GM15510 (cell line): Measurements from ENCODE around the gene ZNF576.

Source experiments
- POLR2A ChIP-seq: IDR thresholded peaks from 3 replicates; pipeline ENCODE4 v1.6.1; 2011; ENCODE audit warnings: borderline replicate concordance; ENCODE audit not compliant: insufficient read length; ENCODE audit errors: extremely low read depth

ZNF576 gene

DNA sequence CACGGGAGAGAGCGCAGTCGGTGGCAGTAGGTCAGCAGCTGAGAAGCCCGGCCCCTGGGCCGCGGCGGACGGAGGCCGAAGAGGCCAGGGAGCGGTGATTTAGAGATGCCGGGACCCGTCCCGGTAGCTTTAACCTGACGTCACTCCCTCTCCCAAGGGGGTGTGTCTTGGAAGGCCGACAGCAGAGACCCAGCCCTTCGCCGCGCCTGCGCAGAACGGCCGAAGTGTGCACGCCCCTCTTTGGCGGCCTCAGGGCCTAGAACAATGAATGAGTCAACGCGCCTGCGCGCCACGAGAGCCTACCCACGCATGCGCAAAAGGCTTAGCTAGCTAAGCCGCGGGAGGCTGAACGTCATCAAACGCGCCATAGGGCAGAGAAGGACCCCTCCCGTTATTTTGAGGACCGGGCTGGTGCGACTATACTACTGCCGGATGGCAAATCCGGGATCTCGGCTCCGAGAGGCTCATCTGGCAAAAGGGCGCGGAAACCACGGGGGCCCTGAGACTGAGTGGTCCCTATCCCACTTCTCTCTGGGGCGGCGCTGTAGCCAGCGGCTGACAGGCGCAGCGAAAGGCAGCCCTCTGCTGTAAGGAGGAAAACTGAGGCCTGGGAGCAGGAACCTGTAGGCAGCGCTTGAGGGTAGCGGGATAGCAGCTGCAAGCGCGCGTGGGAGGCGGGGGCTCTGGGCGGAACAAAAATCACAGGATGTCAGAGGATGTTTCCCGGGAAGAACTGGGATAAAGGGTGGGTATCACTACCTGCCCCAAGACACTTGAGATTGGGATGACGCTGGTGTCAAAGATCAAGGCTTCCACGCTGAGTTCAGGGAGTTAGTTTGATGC, at the start of gene ZNF576, which contains the start of gene IRGQ:
Gene ZNF576, plus strand, starts transcription at position 597 of the 843 bp plus-strand sequence. CDS start 514 bp downstream, outside the sequence.
Gene IRGQ, minus strand, starts transcription at position 136 of the 843 bp plus-strand sequence. CDS start 796 bp downstream, outside the sequence.
- TF ChIP-seq POLR2A, result peak; percentile 66

DNA sequence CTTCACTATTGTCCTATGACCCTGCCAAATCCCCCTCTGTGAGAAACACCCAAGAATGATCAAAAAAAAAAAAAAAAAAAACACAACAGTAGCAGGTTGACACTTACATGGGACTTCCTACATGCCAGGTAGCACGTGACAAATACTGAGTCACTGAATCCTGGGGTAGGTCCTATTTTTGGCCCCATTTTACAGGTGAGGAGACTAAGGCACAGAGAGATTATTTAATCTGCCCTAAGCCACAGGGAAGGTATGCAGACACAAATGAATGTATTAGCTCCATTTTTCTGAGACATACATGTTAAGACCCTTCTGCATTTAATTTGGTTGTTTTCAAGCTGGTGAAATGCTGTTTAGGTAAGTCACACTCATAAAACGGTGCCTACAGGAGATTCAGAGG, 47.7 kb upstream of the ZNF576 start:
- no peak for TF ChIP-seq POLR2A

DNA sequence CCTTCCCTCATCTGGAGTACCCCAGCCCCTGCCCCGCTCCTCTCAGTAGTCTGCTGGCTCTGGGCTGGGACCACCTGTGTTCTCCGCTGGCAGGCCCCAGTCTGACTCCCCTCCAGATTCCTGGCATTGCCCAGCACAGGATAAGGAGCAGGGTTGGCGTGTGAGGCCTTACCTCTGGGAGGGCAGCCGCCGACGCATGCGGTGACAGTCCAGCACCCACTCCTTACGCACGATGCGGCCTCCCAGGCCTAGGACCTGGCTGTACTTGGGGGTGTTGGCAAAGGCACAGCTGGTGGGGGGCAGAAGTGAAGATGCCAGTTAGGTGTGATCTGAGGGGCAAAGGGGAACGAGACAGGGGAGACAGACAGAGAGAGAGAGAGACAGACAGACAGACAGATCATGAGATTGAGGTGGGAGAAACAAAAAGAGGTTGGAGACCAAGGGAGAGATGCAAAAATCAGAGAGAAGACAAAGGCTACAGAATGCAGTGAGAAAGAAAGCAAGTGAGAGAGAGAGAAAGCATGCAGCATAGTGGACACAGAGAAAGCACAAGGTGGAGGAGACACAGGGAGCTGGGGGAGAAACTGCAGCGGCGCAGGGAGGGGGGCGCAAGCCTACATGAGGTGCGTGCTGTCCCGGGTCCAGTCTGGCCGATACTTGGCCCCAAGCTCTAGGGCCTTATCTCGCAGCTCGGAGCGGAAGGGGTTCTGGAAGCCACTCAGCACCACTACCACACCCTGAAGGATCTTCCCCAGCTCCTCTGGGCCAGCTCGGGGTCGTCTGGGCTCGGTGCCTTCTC, 44.8 kb upstream of the ZNF576 start:
- no peak for TF ChIP-seq POLR2A

GRCh38 chr19:43552198-43552450, 44.3 kb upstream of the ZNF576 start:
- no peak for TF ChIP-seq POLR2A

DNA sequence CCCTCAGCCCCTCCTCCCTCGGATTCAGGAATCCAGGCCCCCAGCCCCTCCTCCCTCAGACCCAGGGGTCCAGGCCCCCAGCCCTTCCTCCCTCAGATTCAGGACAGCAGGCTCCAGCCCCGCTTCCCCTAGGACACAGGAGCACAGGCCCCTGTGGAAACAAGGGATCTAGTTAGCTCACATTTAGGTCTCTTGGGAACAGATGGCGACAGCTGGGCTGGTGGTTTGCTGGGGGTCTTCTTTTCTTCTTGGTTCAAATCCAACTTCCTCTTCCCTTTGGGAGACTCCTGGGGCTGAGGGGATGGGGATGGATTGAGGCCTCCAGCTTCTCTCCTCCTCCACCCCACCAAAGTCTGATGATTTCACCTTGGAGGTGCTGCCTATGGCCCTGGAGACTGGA, 43.8 kb upstream of the ZNF576 start:
- no peak for TF ChIP-seq POLR2A

DNA sequence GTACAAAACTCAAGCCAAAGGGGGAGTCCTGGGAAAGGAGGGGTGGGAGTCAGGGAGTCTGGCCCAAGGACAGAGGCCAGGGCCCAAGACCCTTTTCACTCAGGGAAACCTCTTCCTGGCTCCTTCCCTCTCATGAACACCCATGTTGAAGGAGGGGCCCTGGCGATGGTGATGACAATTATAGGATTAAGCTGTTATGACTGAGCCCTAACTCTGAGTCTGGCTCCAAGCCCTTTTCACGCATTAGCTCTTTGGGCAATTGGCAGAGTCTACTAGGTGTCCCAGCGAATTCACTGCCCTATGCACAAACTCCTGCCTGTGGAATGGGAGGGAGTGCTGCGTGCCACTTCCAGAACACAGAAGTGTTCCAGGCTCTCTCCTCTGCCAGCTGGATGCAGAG, 42.7 kb upstream of the ZNF576 start:
- no peak for TF ChIP-seq POLR2A

GRCh38 chr19:43554317-43554895, 42.0 kb upstream of the ZNF576 start:
- TF ChIP-seq POLR2A, result no peak

GRCh38 chr19:43555185-43555770, 41.1 kb upstream of the ZNF576 start:
- no peak for TF ChIP-seq POLR2A

GRCh38 chr19:43560687-43561086, 35.7 kb upstream of the ZNF576 start:
- TF ChIP-seq POLR2A, result no peak

DNA sequence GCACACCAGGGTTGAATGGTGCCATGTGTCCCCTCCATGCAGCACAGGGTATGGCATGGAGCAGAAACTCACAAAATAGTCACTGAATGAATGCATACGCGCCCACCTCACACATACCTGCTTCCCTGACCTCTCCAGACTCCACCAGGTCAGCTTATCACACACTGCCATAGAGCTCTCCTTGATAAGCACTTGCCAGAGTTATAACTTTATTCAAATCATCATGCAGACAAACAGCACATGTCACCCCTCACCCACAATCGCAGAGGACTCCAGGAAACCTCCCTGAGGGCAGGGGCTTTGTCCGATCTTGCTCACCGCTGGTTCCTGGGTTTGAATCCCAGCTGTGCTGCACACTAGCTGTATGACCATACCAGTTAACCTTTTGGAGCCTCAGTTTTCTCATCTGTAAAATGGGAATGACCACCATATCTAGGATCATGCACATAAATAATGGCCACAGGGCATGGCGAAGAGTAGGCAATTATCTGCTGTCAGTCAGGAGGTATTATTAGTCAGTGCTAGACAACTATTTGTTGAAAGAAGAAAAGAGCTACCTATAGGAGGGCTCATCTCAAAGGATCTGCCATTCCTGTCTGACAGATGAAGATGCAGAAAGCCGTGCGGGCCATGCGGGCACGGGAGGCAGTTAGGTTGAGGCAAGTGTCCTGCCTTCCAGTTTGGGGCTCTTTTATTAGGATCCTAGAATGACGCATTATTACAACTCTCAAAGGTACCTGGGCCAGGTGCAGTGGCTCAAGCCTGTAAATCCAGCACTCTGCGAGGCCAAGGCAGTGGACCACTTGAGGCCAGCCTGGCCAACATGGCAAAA, 35.0 kb upstream of the ZNF576 start:
- no peak for TF ChIP-seq POLR2A

DNA sequence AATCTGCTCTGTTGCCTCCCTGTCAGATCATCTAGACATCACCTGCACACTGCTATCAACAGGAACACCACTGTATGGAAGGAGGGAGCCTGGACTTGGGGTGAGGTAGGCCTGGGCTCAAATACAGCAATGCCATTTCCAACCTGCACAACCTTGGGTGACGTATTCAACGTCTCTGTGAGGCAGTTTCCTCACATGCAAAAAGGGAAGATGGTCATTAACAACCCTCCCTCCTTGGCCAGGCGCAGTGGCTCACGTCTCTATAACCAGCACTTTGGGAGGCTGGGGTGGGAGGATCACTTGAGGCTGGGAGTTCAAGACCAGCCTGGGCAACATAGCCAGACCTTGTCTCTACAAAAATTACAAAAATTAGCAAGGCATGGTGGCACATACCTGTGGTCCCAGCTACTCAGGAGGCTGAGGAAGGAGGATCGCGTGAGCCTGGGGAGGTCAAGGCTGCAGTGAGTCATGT, 34.1 kb upstream of the ZNF576 start:
- no peak for TF ChIP-seq POLR2A

DNA sequence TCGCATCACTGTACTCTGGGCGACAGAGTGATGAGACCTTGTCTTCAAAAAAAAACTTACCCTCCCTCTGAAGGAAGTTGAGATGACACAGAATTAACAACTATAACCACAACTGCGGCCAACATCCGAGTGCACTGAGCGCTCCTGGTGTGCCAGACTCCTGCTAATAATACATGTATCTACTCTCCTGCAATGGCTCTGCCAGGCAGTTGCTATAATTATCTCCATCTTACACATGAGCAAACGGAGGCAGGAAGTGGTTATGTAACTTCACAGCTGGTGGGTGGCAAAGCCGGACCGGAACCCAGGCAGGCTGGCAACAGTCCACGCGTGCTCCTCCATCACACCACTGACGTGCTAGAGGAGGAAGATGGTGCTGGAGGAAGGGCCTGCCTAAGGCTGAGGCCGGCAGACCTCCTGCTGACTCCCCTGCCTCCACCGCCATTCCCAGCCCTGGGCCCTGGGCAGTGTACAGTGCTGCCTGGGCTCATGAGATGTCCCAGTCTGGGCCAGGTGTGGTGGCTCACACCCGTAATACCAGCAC, 33.6 kb upstream of the ZNF576 start:
- TF ChIP-seq POLR2A, result no peak

- TF ChIP-seq POLR2A, result no peak
Observed at GRCh38 chr19:43563816-43564457, 32.5 kb upstream of the ZNF576 start.

DNA sequence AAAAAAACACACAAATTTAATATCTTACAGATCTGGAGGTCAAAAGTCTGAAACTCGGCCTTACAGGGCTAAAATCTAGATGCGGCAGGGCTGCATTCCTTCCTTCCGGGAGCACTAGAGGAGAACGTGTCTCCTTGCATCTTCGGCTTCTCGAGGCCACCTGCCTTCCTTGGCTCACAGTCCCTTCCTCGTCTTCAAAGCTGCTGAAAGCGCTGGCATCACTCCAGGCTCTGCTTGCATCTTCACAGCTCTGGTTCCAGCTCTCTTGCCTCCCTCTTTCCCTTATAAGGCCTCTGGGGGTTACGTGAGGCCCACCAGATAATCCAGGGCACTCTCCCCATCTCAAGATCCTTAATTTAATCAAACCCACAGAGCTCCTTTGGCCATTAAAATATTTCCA, 31.6 kb upstream of the ZNF576 start:
- TF ChIP-seq POLR2A, result no peak

GRCh38 chr19:43569657-43570056, 26.7 kb upstream of the ZNF576 start:
- no peak for TF ChIP-seq POLR2A
